Lower leg skin (tissue), 3 donors: ENCODE data around the gene PDE1C.

Source experiments
- POLR2A ChIP-seq, 2 donors: fragments of 450-650 bp; IDR thresholded peaks; one replicate each; pipeline ENCODE4 v1.6.1; 2016 to 2017; ENCODE audit warnings: antibody characterized with exemption in 2 of 2, mild to moderate bottlenecking in 1 of 2, moderate library complexity in 1 of 2
- TF ChIP-seq, protein P1 (sequence below), 3 donors: fragments of 450-650 bp; IDR thresholded peaks; one replicate each; pipeline ENCODE4 v1.5.1; 2016; ENCODE audit warnings: antibody characterized with exemption in 3 of 3, mild to moderate bottlenecking in 3 of 3, moderate library complexity in 2 of 3

DNA sequence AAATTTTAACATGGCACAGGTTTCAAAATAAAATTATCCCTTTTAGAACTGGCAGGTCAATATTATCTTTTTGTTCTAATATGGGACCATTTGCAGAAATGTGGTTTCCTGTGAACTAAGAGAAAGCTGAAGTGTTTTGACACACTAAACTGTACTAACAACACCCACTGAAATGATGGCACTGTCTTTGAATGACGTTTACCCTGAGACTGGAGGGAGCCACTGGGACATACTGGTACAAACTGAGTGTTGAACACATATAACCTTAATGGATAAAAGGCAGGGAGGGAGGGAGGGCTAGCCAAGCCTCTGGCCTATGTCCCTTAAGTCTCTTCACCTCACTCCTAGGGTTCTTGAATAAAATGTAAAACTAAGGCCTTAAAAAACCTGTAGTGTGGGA, 95.9 kb downstream of the PDE1C start:
- TF ChIP-seq, protein P1, sequence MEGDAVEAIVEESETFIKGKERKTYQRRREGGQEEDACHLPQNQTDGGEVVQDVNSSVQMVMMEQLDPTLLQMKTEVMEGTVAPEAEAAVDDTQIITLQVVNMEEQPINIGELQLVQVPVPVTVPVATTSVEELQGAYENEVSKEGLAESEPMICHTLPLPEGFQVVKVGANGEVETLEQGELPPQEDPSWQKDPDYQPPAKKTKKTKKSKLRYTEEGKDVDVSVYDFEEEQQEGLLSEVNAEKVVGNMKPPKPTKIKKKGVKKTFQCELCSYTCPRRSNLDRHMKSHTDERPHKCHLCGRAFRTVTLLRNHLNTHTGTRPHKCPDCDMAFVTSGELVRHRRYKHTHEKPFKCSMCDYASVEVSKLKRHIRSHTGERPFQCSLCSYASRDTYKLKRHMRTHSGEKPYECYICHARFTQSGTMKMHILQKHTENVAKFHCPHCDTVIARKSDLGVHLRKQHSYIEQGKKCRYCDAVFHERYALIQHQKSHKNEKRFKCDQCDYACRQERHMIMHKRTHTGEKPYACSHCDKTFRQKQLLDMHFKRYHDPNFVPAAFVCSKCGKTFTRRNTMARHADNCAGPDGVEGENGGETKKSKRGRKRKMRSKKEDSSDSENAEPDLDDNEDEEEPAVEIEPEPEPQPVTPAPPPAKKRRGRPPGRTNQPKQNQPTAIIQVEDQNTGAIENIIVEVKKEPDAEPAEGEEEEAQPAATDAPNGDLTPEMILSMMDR (IDR thresholded peaks at IDR 0.05) = no peak
- no peak for TF ChIP-seq POLR2A (IDR thresholded peaks at IDR 0.05)
